HL-60/S4 treated with phorbol 12-myristate 13-acetate at 8.2 ng/mL for 4 days and 3 days (cell line): ENCODE results near the gene CELF5.

Experiments
- in situ Hi-C: fragments of 300-500 bp; cut with MboI; formaldehyde crosslinking; loops from 2 replicates; pipeline ENCODE4 v1.15.0; 2022; ENCODE audit warnings: low sequenced_read_pairs

CELF5 gene

GRCh38 chr19:3224346-3225168 is at the start of gene CELF5:
TSS of gene CELF5 (plus strand) at chr19:3224661. CDS start at chr19:3224740, 79 bp downstream.
- in situ Hi-C loops = no loop called here

GRCh38 chr19:3175781-3176714 is 48.4 kb upstream of the CELF5 start:
- in situ Hi-C loops = no loop called here

GRCh38 chr19:3176715-3177501 is 47.6 kb upstream of the CELF5 start:
- in situ Hi-C loops = no loop called here

GRCh38 chr19:3178377-3178972 is 46.0 kb upstream of the CELF5 start, which contains the start of gene S1PR4:
TSS of gene S1PR4 (plus strand) at chr19:3178769. CDS start at chr19:3178793, 24 bp downstream.
- in situ Hi-C loops = no loop called here

GRCh38 chr19:3178973-3179738 is 45.3 kb upstream of the CELF5 start:
- in situ Hi-C loops = no loop called here

- in situ Hi-C loops = no loop called here
Measured at GRCh38 chr19:3179739-3180293, 44.6 kb upstream of the CELF5 start.

- in situ Hi-C loops = no loop called here
Measured at GRCh38 chr19:3183721-3184641, 40.5 kb upstream of the CELF5 start.

- in situ Hi-C loops = no loop called here
Measured at GRCh38 chr19:3184847-3185460, 39.5 kb upstream of the CELF5 start.

GRCh38 chr19:3185461-3186159 is 38.9 kb upstream of the CELF5 start, which contains the start of gene NCLN:
TSS of gene NCLN (plus strand) at chr19:3185930. CDS start at chr19:3186031, 101 bp downstream.
- in situ Hi-C loops = no loop called here

- in situ Hi-C loops = no loop called here
Measured at GRCh38 chr19:3186160-3186688, 38.2 kb upstream of the CELF5 start.

GRCh38 chr19:3186891-3187661 is 37.4 kb upstream of the CELF5 start:
- in situ Hi-C loops = no loop called here

- in situ Hi-C loops = no loop called here
Measured at GRCh38 chr19:3187662-3188511, 36.6 kb upstream of the CELF5 start.

- in situ Hi-C loops = no loop called here
Measured at GRCh38 chr19:3188627-3189596, 35.5 kb upstream of the CELF5 start.
